Measurements from ENCODE around the gene SEC16A.

The SEC16A gene, protein sequence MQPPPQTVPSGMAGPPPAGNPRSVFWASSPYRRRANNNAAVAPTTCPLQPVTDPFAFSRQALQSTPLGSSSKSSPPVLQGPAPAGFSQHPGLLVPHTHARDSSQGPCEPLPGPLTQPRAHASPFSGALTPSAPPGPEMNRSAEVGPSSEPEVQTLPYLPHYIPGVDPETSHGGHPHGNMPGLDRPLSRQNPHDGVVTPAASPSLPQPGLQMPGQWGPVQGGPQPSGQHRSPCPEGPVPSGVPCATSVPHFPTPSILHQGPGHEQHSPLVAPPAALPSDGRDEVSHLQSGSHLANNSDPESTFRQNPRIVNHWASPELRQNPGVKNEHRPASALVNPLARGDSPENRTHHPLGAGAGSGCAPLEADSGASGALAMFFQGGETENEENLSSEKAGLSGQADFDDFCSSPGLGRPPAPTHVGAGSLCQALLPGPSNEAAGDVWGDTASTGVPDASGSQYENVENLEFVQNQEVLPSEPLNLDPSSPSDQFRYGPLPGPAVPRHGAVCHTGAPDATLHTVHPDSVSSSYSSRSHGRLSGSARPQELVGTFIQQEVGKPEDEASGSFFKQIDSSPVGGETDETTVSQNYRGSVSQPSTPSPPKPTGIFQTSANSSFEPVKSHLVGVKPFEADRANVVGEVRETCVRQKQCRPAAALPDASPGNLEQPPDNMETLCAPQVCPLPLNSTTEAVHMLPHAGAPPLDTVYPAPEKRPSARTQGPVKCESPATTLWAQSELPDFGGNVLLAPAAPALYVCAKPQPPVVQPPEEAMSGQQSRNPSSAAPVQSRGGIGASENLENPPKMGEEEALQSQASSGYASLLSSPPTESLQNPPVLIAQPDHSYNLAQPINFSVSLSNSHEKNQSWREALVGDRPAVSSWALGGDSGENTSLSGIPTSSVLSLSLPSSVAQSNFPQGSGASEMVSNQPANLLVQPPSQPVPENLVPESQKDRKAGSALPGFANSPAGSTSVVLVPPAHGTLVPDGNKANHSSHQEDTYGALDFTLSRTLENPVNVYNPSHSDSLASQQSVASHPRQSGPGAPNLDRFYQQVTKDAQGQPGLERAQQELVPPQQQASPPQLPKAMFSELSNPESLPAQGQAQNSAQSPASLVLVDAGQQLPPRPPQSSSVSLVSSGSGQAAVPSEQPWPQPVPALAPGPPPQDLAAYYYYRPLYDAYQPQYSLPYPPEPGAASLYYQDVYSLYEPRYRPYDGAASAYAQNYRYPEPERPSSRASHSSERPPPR (N-terminal part only)

DNA sequence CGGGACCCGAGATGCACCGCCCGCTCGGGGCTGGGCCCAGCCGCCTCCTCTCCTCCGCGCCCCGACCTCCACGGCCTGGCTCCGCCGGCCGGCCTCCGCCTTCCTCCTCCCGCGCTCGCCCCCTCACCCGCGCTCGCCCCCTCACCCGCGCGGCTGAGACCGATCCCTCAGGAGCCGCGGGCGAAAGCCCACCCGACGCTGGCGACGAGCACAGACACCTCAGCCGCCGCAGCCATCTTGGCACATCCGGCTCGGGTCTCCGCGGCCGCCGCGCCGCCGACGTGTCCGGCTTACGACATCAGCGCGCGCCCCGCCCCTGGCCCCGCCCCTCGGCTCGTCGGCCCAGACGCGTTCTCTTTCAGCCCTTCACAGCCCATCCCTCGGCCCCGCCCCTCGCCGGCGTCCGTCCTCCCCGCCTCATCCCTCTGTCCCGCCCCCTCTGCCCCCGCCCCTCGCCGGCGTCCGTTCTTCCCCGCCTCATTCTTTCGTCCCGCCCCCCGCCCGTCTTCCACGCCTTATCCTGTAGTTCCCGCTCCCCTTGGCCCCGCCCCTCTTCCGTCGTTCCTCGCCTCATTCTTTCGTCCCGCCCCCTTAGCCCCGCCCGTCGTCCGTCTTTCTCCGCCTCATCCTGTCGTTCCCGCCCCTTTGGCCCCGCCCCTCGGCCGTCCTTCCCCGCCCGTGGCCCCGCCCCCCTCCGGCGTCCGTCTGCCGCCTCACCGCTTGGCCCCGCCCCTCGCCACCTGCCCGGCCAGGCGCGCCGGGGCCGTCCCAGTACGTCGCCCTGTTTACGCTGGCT lies at the start of gene SEC16A:
Gene SEC16A (minus strand): TSS at position 248 of the 796 bp plus-strand sequence. CDS start 5,425 bp downstream, outside the sequence.
- peak; percentile 98 to 100 (median 100) for DNase-seq
- intact Hi-C loops (cut with DNase I): loop anchor here (5.0 kb wide), 1 partner anchor 71 kb away; the partner anchor contains the start of genes ENTR1 and PMPCA

DNA sequence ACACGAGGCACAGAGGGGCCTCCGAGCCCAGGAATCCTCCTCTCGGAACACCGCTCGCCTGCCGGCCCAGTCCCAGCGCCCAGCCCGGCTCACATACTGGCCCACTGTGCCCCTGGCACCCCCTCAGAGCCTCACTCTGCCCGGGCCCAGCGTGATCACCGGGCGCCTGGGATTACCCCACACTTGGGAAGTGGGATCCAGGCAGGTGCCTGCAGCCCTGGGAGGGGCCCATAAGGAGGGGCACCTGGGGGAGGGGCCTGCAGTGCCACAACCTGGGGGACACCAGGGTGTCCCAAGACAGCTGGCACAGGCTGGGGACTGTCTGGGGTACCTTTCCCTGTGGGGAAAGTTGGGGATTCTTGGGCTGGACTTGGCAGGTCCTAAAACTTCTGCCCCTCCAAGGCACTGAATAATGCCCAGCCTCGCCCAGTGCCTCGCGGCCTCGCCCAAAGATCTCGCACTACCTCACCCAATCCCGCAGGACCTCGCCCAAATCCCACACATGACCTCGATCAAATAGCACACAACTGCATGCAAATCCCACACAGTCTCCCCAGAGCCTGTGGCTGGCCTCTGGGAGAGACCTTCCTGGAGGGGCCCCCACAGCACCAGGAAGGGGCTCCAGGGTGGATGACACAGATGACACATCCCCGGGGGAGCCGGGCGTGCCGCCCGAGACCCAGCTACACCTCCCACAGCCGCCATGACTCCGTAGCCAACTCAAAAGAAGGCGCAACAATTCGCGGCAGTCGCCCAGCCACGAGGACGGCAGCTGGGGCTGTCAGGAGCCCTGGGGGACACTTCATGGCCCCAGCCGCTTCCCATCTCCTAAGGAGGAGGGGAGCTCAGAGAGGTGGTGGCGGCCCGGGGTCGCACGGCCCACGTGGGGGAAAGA lies 49.3 kb upstream of the SEC16A start:
- intact Hi-C loops (cut with DNase I): no loop called here
- no peak for DNase-seq

DNA sequence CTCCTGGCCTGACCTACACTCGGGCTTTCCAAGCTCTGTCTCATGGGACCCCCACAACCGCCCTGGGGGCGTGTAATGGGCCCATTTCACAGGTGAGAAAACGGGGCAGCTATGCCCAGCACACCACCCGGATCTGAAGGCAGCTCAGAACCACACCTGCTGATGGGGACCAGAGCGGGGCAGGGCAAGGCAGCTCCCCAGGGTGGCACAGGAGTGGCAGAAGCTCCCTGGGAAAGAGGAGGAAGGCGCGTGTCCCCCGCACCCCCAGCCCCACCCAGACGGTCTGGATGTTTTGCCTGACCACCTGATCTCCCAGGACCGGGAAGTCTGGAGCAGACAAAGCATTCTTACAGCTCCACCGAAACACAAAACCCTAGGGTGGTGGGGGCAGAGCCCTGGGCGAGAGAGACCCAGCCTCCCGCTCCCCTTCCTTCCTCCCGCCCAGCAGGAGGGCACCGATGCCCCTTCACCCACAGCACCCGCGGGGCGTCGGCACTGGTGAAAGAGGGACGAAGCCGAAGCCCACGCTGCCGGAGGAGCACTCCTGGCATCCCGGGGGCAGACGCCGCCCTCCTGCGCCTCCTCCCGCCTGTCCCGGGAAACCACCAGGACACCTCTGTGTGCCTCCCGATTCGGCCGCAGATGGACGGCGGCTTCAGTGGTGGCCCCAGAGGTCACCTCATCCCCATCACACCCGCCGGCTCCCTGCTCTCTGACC lies 48.5 kb upstream of the SEC16A start:
- intact Hi-C loops (cut with DNase I): no loop called here
- no peak for DNase-seq

DNA sequence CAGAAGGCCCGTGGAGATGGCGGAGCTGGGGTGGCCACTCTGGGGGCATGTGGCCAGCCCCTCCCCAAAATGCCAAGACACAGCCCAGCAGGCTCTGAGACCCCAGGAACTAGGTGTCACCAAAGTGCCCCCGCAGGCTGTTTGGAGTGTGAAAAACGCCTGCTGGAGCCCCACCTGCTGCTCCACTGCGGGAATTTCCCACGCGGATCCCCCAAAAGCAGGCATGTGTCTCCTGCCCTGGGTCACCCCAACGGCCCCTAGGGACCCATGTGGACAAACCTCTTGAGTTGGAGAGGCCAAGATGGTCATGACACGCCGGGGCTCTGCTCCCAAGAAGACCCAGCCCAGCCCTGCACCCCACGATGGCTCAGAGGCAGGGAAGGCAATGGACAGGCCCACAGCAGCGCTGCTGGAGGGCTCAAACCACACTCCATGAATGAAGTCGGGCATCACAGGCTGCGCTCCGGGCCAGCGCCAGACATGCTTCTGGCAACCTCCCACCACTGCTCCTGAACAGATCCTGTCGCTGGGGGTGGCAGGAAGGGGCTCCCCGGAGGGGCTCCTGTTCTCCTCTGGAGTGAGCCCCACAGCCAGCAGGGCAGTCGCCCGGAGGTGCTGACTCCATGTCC lies 47.7 kb upstream of the SEC16A start:
- intact Hi-C loops (cut with DNase I): no loop called here
- no peak for DNase-seq

DNA sequence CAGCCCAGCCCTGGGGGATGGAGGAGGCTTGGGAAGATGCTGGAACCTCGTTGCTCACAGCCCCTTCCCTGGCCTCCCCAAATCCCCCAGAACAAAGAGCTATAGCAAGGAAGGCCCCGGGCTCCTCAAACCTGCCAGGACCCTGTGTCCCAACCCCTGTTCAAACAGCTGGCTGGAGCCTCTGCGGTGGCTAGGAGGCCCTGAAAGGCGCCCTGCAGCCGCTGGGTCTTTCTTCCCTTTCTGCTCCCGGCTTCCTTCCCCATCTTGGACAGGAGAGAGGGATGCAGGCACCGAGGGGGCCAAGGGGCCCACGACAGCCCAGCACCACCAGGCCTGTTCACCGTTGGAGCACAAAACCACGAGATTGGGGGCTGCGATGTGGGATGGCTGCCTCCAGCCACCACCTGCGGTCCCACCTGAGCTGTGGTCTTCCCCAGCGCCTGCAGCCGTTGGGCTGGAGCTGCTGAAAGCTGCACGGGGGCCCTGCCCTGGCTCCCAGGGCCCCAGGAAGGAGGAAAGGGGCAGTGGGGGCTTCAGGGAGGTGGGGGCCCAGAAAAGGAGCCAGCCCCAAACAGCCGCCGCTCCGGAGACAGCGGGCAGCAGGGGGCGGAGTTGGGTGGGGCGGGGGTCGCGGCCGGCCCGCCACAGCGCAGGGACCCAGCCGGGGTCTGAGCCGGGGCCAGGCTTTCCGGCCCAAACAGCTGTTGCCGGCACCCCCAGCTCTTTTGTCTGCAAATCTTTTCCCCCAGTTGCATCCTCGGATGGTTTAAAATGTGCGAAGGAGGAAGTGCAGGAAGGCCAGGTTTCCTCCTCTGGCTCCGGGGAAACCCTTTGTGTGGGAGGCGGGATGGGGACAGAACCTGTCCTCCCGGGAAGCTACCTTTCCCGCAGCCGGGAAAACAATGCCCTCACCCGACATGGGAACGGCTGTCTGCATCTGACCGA lies 46.9 kb upstream of the SEC16A start:
- DNase-seq: no peak
- intact Hi-C loops (cut with DNase I): loop anchor here (5.0 kb wide), 1 partner anchor 37 kb away; no protein-coding TSS in a partner anchor

DNA sequence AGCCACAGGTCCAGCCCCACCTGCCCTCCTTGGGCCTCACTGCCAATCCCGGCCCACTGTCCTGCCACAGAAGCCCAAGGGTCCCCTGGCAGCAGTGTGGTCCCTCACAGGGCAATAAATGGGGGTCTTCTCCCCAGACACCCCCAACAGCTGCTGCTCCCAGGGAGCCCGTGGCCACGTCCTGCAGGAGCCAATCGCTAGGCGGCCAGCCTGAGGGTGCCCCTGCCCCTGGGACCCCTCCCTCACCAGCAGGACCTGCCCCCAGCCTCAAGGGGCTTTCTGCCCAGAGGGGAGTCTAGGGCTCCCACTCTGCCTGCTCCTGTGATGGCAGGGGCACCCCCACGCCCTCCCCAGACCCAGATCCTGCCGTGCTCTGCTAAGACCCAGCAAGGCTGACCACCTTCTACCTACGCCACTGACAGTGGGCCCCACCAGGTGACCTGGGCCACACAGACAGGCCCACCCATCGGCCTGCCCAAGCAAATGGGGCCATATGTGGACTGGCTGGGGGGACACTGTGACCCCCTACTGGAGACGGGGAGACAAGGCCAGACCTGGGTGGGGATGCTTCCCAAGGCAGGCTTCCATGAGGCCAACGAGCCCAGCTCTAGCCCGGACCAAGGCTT lies 46.0 kb upstream of the SEC16A start:
- intact Hi-C loops (cut with DNase I): loop anchor here (5.0 kb wide), 1 partner anchor 37 kb away; no protein-coding TSS in a partner anchor
- DNase-seq: no peak

DNA sequence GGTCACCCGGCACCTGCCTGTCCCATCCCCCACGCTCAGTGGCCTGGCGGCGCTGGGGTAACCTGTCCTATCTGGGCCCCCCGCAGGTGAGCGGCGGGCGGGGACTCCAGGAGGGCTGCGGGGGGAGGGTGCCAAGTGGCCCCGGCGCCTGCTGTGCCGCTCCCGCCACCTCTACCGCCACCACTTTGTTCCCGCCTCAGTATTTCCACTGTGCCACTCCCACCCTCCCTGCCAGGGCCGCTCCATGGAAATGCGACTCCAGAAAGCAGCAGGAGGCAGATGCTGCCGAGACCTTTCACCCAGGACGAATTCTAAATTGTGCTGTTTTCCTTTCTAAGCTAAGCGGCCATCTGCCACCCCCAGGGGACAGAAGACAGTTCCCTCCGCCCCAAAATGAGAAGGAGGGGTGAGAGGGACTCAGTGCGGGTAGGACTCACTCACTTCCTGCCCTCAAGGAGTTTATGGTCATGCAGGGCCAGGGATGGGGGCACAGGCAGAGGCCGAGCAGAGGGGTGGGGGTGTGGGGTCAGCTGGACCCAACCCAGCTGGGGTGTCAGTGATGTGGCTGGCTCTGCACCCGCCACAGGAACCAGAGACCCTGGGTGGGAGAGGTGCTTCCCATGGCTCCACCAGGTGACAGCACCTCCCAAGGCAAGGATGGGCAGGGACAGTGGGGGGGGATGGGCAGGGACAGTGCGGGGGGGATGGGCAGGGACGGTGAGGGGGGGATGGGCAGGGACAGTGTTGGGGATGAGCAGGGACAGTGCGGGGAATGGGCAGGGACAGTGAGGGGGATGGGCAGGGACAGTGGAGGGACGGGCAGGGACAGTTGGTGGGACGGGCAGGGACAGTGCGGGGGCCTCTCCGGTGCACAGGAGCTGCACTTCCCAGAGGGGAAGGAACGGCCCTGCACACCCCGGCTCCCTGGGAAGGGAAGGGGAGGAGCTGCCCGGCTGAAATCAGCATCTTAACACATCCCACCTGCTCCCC lies 45.2 kb upstream of the SEC16A start:
- intact Hi-C loops (cut with DNase I): loop anchor here (5.0 kb wide), 1 partner anchor 36 kb away; no protein-coding TSS in a partner anchor
- DNase-seq: no peak

DNA sequence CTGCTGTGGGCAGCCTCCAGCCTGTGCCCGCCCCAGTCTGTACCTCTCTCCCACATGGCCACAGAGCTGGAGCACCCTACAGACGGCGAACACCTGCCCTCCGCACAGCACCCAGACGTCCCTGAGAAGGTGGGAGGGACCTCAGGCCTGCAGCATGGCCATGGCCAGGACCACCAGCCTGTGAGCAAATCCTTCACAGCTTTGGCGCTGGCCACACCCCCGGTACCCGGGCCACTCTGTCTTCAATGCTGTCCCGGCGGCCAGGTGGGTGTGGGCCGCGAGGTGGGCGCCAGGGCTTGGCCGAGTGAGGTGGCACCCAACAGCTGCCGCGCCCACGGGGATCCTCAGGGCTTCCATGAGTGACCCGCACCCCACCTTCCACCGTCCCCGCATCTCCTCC lies 44.3 kb upstream of the SEC16A start:
- intact Hi-C loops (cut with DNase I): loop anchor here (5.0 kb wide), 1 partner anchor 35 kb away; no protein-coding TSS in a partner anchor

DNA sequence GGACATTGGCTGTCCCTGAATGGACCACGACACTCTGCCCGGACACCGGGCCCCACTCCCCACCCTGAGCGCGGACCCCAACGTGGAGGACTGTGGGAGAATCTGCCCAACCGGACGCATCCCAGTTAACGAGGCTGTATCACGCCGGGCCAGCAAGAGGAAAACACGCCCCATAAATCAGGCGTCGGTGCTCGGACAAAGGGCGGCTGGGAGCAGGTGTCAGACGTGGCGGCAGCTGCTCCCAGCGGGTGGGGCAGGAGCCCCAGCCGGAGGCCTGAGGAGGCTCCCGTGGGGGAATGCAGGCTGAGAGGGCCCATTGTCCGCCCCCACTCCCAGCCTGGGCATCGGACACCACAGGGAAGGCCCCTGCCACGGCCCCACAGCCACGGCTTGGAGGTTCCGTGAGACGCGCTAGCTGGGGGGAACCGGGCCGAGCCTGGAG lies 43.8 kb upstream of the SEC16A start:
- intact Hi-C loops (cut with DNase I): loop anchor here (1.0 to 5.0 kb wide), 2 partner anchors 17 to 34 kb away; no protein-coding TSS in a partner anchor

More for the DNA sequence above, 44.3 kb upstream of the SEC16A start:
- DNase-seq: no peak

DNA sequence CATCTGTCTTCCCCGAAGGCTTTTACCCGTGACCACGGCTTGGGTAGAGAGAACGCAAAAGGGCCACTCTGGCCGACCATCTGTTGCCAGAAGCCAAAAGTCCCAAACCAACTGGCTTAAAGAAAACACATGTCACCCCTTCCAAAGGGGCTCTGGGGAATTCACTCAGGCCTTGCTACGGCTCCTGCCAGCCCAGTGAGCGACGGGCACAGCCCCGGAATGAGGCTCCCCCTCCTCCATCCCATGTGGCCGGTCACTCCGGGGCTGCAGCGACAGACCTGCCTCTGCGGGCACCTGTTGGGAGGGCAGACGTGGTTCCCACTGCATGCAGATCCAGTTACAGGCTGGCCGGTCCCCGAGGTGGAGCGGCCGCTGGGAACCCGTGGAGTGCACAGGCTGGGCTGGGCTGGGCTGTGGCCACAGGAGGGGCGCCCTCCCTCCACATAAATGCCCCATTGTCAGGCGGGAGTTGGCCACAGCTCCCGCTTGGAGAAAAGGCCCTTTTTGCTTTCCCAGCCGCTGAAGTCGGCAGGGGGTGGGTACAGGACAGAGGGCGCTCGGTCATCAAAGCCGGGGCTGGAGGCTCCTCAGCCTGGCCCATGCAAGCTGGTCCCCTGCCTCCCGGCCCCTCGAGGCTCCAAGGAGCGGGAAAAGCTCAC lies 43.1 kb upstream of the SEC16A start:
- peak; percentile 82 to 99 (median 88) for DNase-seq
- intact Hi-C loops (cut with DNase I): loop anchor here (1.0 to 5.0 kb wide), 2 partner anchors 17 to 34 kb away; no protein-coding TSS in a partner anchor

More for the DNA sequence above, 43.8 kb upstream of the SEC16A start:
- DNase-seq: peak in 9 of 10 donors; percentile 61 to 98 (median 76)

DNA sequence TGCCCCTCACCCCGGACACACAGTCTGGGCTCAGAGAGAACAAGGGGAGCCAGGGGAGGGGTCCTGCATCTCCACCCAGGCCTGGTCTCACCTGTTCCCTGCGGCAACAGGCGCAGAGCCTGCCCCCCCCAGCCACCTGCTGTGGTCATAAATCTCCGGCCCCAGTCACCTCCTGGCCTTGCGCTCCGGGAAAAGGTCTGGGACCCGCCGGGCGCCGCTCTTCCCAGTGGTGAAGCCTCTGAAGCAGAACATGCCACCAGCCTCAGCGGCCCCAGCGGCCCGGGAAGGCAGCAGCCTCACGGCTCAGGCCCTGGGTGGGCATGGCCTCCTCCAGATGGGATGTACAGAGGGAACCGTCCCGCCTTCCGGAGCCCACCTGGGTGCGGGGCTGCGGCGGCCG lies 42.4 kb upstream of the SEC16A start:
- no peak for DNase-seq
- intact Hi-C loops (cut with DNase I): loop anchor here (5.0 kb wide), 1 partner anchor 33 kb away; no protein-coding TSS in a partner anchor

DNA sequence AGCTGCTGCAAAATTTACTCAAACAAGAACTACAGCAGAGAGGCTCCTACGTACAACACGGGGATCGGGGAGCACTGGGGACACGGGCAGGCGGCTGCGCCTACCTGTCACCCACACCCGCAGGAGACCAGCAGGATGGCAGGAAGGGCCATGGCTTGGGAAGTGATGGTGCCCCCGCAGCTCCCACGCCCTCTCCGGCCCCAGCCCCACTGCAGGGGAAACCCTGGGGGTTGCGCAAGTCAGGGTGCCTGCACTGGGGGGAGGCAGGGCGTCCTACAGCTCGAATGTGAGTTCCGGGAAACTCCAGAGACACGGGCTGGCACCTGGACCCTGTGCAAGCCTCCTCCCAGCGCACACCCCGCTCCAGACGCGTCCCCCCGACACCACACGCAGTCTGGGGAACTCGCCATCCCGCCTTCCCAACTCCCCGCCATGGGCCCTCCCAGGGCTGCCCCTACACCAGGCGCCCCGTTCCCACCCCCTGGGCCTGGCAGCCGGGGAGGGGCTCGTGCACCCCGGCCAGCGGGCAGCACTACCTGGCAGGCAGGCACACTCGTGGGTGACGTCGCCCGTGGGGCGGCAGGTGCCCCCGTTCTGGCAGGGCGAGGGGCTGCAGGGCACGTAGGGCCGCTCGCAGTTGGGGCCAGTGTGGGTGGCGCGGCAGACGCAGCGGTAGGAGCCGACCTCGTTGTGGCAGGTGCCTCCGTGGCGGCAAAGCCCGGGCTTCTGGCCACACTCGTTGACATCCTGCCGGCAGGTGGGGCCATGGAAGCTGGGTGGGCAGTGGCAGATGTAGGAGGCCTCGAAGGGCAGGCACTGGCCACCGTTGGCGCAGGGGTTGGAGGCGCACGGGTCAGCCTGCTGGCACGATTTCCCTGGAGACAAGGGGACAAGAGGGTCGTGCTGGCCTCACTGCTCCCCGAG lies 39.7 kb upstream of the SEC16A start:
- DNase-seq: no peak
- intact Hi-C loops (cut with DNase I): no loop called here

DNA sequence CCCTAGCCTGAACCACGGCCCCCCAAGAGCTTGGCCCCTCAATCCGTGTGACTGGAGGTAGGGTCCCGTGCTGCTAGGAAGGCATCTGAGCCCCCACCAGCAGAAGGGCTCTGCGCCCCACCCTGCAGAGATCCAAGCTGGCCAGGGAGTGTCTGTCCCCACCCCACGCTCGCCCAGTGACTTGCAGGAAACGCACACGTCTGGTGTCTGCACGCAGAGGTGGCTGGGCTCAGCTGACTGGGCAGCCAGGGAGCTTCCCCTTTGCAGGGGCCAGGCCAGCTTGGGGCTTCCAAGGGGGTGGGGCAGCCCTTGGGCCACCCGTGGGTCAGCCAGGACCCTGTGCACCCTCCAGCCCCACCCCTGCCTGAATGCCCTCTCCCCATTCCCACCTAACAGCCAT lies 38.7 kb upstream of the SEC16A start:
- no peak for DNase-seq
- intact Hi-C loops (cut with DNase I): no loop called here

All from posterior cingulate gyrus (tissue), 11 donors.